ENCODE data around the gene SCNM1. TPM values are rescaled to one million over a fixed set of nuclear protein-coding genes. Genes with fewer than 3 reads are reported as not detected.

The SCNM1 gene
- total and polyA plus RNA-seq, 2 donors (not counting 1 experiment from before 2014, with no cell fraction given), result 29.2 to 29.7 TPM

- H3K79me2 ChIP-seq (ENCODE audit: control insufficient read depth, insufficient read depth, low read length), result no peaks in the 10 kb centered on the region
- DNase-seq (ENCODE audit: low read depth in 2 of 2), result no peak
- no peak overlapping the region for H3K27ac ChIP-seq (ENCODE audit: insufficient read depth, low read length)
- H2AFZ ChIP-seq (ENCODE audit: low read length), result no peak overlapping the region
- H3K4me2 ChIP-seq (ENCODE audit: extremely low read depth, insufficient read depth, low read length), result no peak overlapping the region
- H3K27me3 ChIP-seq (ENCODE audit: control insufficient read depth, insufficient read depth, low read length), result peaks cover 3% of the 10 kb centered on the region
- H3K4me1 ChIP-seq (ENCODE audit: control insufficient read depth, extremely low read depth, insufficient read depth, low read length), result peaks cover 10% of the 10 kb centered on the region
- H3K9ac ChIP-seq (ENCODE audit: insufficient read depth, low read length), result no peak overlapping the region
- no peaks in the 10 kb centered on the region for H3K9me3 ChIP-seq (ENCODE audit: control insufficient read depth, insufficient read depth, low read depth, low read length)
- no peaks in the 10 kb centered on the region for H3K36me3 ChIP-seq (ENCODE audit: control insufficient read depth, insufficient read depth, low read length)
- TF ChIP-seq EZH2 (IDR thresholded peaks at IDR 0.05; ENCODE audit: low read length, missing control alignments), result no peak
- TF ChIP-seq CTCF (conservative IDR thresholded peaks at IDR 0.05 in 1 of 2, IDR thresholded peaks at IDR 0.05 in 1 of 2; ENCODE audit: low read depth in 1 of 2, low read length in 2 of 2), result no peak
- no peak overlapping the region for H3K4me3 ChIP-seq (replicated peaks in 1 of 4; ENCODE audit: control extremely low read depth in 1 of 4, insufficient read depth in 1 of 4, low read depth in 3 of 4, low read length in 4 of 4)
- H4K20me1 ChIP-seq (ENCODE audit: control insufficient read depth, extremely low read depth, insufficient read depth, low read length), result no peaks in the 10 kb centered on the region
Observed at GRCh38 chr1:151143057-151143435, 22.9 kb upstream of the SCNM1 start.

GRCh38 chr1:151143986-151144385 lies 22.0 kb upstream of the SCNM1 start:
- H3K36me3 ChIP-seq (ENCODE audit: control insufficient read depth, insufficient read depth, low read length), result no peaks in the 10 kb centered on the region
- H3K4me3 ChIP-seq (replicated peaks in 1 of 4; ENCODE audit: control extremely low read depth in 1 of 4, insufficient read depth in 1 of 4, low read depth in 3 of 4, low read length in 4 of 4), result no peak overlapping the region
- TF ChIP-seq EZH2 (IDR thresholded peaks at IDR 0.05; ENCODE audit: low read length, missing control alignments) (no peak), CTCF (conservative IDR thresholded peaks at IDR 0.05 in 1 of 2, IDR thresholded peaks at IDR 0.05 in 1 of 2; ENCODE audit: low read depth in 1 of 2, low read length in 2 of 2) (no peak)
- H3K9me3 ChIP-seq (ENCODE audit: control insufficient read depth, insufficient read depth, low read depth, low read length), result no peaks in the 10 kb centered on the region
- no peak overlapping the region for H3K9ac ChIP-seq (ENCODE audit: insufficient read depth, low read length)
- DNase-seq (ENCODE audit: low read depth in 2 of 2), result no peak
- no peak overlapping the region for H3K27ac ChIP-seq (ENCODE audit: insufficient read depth, low read length)
- peaks cover 10% of the 10 kb centered on the region for H3K4me1 ChIP-seq (ENCODE audit: control insufficient read depth, extremely low read depth, insufficient read depth, low read length)
- peaks cover 3% of the 10 kb centered on the region for H3K27me3 ChIP-seq (ENCODE audit: control insufficient read depth, insufficient read depth, low read length)
- no peak overlapping the region for H2AFZ ChIP-seq (ENCODE audit: low read length)
- no peaks in the 10 kb centered on the region for H4K20me1 ChIP-seq (ENCODE audit: control insufficient read depth, extremely low read depth, insufficient read depth, low read length)
- no peak overlapping the region for H3K4me2 ChIP-seq (ENCODE audit: extremely low read depth, insufficient read depth, low read length)
- H3K79me2 ChIP-seq (ENCODE audit: control insufficient read depth, insufficient read depth, low read length), result no peaks in the 10 kb centered on the region

GRCh38 chr1:151144474-151145303 lies 21.3 kb upstream of the SCNM1 start:
- TF ChIP-seq EZH2 (IDR thresholded peaks at IDR 0.05; ENCODE audit: low read length, missing control alignments), result no peak
- TF ChIP-seq CTCF (conservative IDR thresholded peaks at IDR 0.05 in 1 of 2, IDR thresholded peaks at IDR 0.05 in 1 of 2; ENCODE audit: low read depth in 1 of 2, low read length in 2 of 2), result no peak

More at GRCh38 chr1:151144474-151145303, 21.3 kb upstream of the SCNM1 start:
- no peaks in the 10 kb centered on the region for H3K9me3 ChIP-seq (ENCODE audit: control insufficient read depth, insufficient read depth, low read depth, low read length)
- no peaks in the 10 kb centered on the region for H3K36me3 ChIP-seq (ENCODE audit: control insufficient read depth, insufficient read depth, low read length)
- no peak overlapping the region for H3K9ac ChIP-seq (ENCODE audit: insufficient read depth, low read length)
- peaks cover 10% of the 10 kb centered on the region for H3K4me1 ChIP-seq (ENCODE audit: control insufficient read depth, extremely low read depth, insufficient read depth, low read length)
- H3K79me2 ChIP-seq (ENCODE audit: control insufficient read depth, insufficient read depth, low read length), result no peaks in the 10 kb centered on the region
- H3K27me3 ChIP-seq (ENCODE audit: control insufficient read depth, insufficient read depth, low read length), result peaks cover 3% of the 10 kb centered on the region
- H2AFZ ChIP-seq (ENCODE audit: low read length), result no peak overlapping the region
- no peak overlapping the region for H3K4me3 ChIP-seq (replicated peaks in 1 of 4; ENCODE audit: control extremely low read depth in 1 of 4, insufficient read depth in 1 of 4, low read depth in 3 of 4, low read length in 4 of 4)
- no peaks in the 10 kb centered on the region for H4K20me1 ChIP-seq (ENCODE audit: control insufficient read depth, extremely low read depth, insufficient read depth, low read length)
- DNase-seq (ENCODE audit: low read depth in 2 of 2), result peak in 1 of 2 donors; percentile 5
- H3K27ac ChIP-seq (ENCODE audit: insufficient read depth, low read length), result no peak overlapping the region
- H3K4me2 ChIP-seq (ENCODE audit: extremely low read depth, insufficient read depth, low read length), result no peak overlapping the region
